ENCODE data around the gene OSBP. TPM values are rescaled to one million over a fixed set of nuclear protein-coding genes. Genes with fewer than 3 reads are reported as not detected.
"Not testable (repeated sequence)": the region's sequence is repeated elsewhere in the genome, so short reads cannot be mapped to it uniquely, and the experiment has no call there.

OSBP gene
- polyA plus RNA-seq, 4 donors, result 41.5 to 60.5 (median 50.7) TPM

GRCh38 chr11:59555601-59556114 lies 59.9 kb downstream of the OSBP start:
- DNase-seq (ENCODE audit: low read depth in 4 of 4, low spot score in 3 of 4), result no peak

DNA sequence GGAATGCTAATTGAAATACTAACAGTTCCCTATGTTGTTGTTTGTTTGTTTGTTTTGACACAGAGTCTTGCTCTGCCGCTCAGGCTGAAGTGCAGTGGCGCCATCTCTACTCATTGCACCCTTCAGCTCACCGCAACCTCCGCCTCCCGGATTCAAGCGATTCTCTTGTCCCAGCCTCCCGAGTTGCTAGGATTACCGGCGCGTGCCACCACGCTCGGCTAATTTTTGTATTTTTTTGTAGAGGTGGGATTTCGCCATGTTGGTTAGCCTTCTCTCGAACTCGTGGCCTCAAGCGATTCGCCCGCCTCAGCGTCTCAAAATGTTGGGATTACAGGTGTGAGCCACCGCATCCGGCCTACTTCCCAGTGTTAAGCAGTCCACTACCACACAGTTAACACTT lies 62.3 kb downstream of the OSBP start:
- DNase-seq (ENCODE audit: low read depth in 4 of 4, low spot score in 3 of 4), result no peak

DNA sequence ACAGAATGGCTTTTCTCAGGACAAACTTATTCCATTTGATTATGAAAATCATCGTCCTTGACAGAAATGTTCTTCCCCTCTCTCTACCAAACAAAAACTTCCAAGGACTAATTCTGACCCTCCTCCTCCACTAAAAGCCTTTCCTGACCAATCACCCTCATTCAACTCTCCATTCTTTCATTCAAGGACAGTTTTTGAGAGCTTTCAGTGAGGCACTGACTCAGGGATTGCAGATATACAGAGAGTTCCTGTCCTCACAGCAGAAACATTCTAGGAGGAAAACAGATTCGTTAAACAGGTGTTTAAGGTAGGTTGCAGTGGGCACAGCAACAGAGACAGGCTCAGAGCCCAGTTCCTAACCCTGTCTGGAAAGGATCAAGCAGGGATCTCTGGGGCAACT lies 62.7 kb downstream of the OSBP start:
- no peak for DNase-seq (ENCODE audit: low read depth in 4 of 4, low spot score in 3 of 4)

GRCh38 chr11:59551659-59552521 lies 63.7 kb downstream of the OSBP start:
- no peak for DNase-seq (ENCODE audit: low read depth in 4 of 4, low spot score in 3 of 4)

DNA sequence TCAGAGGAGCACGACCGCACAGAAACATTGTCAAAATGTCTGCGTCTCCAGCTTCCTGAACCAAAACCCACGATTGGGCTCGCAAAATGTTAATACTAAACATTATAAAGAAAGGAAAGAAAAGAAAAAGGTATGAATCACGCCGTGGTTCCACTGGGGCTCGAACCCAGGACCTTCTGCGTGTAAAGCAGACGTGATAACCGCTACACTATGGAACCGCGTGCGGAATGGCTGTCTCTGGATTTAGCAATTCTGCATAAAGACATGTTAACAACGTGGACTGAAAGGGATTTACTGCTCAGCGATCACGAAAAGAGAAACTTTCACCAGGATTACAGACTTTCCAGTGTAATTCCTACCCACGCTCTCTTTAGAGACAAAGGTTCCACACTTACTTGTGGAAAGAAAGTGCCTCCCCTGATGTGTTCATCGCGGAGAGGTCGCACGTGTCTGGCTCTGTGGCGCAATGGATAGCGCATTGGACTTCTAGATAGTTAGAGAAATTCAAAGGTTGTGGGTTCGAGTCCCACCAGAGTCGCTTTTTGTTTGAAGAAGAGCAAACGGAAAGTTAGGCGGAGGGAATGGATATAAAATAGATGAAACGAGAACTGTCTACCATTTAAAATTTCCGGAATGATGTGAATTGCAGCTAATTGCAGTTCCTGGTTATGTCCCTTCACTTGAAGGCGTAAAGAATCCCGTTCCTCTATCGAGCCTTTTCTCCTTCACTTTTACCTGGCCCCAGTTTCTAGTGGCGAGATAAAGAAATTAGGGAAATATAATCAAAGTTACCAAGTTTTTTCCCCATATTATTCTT lies 64.5 kb downstream of the OSBP start:
- DNase-seq (ENCODE audit: low read depth in 4 of 4, low spot score in 3 of 4), result peak in 2 of 4 donors; percentile 75 to 81

GRCh38 chr11:59550368-59550841 lies 65.2 kb downstream of the OSBP start:
- peak in 3 of 4 donors; percentile 79 to 86 (median 83) for DNase-seq (ENCODE audit: low read depth in 4 of 4, low spot score in 3 of 4)

DNA sequence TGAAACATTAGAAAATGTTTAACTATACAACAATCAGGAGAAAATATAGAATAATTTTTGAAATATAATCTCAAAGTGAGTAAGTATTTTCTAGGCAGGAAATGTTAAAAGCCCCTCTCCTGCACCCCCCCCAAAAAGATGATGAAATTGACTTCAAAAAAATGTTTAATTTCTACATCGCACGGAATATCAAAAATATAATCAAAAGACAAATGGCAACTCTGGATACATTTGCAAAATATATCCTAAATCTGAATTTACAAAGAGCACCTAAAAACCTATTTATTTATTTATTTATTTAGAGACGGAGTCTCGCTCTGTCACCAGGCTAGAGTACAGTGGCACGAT lies 67.3 kb downstream of the OSBP start:
- no peak for DNase-seq (ENCODE audit: low read depth in 4 of 4, low spot score in 3 of 4)

DNA sequence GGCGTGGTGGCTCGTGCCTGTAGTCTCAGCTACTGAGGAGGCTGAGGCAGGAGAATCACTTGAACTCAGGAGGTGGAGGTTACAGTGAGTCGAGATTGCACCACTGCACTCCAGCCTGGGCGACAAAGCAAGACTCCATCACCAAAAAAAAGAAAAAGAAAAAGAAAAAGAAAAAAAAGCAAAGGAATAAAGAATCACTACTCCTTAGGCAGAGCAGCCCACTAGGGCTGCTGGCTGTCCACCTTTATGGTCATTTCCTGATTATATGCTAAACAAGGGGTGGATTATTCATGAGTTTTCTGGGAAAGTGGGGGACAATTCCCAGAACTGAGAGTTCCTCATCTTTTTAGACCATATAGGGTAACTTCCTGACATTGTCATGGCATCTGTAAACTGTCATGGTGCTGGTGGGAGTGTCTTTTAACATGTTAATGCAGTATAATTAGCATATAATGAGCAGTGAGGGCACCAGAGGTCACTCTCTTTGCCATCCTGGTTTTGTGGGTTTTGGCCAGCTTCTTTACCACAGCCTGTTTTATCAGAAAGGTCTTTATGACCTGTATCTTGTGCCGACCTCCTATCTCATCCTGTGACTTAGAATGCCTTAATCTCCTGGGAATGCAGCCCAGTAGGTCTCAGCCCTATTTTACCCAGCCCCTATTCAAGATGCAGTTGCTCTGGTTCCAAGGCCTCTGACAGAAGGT lies 67.8 kb downstream of the OSBP start:
- not testable (repeated sequence) for DNase-seq (ENCODE audit: low read depth in 4 of 4, low spot score in 3 of 4)

DNA sequence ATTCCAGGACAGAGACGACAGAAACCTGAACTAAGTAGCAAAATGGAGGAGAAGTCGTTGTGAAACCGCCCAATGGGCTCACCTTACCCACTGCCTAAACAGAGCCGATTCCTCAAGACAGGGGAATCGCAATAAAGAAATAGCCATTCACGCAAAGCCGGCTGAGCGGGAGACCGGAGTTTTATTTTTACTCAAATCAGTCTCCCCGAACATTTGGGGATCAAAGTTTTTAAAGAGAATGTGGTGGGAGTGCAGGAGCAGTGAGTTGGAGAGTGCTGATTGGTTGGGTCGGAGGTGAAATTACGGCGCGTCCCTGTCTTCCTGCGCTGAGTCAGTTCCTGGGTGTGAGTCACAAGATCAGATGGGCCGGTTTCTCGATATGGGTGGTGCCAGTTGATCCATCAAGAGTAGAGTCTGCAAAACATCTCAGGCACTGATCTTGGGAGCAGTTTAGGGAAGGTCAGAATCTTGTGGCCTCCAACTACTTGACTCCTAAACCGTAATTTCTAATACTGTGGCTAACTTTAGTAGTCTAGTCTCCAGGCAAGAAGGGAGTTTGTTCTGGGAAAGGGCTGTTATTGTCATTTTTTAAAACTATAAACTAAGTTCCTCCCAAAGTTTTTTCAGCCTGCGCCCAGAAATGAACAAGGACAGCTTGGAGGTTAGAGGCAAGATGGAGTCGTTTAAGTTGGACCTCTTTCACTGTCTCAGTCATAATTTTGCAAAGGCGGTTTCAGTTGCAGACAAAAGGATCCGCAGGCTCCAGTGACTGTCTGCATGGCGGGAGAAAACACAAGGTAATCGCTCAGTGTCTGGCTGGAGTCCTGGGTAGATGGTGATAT lies 70.2 kb downstream of the OSBP start:
- DNase-seq (ENCODE audit: low read depth in 4 of 4, low spot score in 3 of 4), result no peak

DNA sequence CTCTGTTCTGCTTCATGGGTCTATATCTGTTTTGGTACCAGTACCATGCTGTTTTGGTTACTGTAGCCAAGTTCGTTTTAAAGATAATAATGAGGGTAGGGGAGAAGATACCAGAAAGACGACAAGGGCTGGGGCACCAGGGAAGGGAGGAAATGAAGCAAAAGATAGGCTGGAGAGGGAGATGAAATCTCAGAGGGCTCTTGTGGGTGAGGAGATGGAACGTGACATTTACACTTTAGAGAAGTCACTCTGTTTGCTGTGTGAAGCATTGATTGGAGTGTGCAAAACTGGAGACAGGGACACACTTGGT lies 70.8 kb downstream of the OSBP start:
- no peak for DNase-seq (ENCODE audit: low read depth in 4 of 4, low spot score in 3 of 4)

DNA sequence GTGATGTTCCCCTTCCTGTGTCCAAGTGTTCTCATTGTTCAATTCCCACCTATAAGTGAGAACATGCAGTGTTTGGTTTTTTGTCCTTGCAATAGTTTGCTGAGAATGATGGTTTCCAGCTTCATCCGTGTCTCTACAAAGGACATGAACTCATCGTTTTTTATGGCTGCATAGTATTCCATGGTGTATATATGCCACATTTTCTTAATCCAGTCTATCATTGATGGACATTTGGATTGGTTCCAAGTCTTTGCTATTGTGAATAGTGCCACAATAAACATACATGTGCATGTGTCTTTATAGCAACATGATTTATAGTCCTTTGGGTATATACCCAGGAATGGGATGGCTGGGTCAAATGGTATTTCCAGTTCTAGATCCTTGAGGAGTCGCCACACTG lies 71.9 kb downstream of the OSBP start:
- not testable (repeated sequence) for DNase-seq (ENCODE audit: low read depth in 4 of 4, low spot score in 3 of 4)

DNA sequence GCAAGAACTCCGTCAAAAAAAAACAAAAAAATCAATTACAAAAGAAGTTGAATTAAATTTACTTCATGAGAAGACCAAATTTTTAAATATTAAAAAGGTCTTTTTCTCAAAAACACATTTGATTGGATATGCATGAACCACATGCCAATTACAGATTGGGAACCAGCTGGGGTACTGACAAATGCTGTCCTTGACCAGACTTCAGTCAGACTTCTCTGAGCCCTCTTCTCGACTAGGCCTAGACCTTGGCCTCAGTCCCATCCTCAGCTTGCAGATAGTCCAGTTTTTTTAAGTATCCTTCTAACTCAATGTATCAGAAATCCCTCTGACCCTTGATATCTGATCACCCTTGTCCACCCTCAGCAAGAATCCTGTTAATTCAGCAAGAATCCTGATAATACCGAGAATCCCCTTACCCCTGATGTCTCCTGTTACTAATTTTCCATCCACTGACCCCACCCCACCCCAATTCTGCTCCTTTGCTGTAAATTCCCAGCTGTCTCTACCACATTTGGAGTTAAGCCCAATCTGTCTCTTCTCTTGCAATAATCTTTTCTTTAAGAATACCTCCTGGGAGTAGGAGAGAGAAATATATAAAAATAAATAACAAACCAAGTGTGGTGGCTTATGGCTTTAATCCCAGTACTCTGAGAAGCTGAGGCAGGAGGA lies 73.3 kb downstream of the OSBP start:
- no peak for DNase-seq (ENCODE audit: low read depth in 4 of 4, low spot score in 3 of 4)

DNA sequence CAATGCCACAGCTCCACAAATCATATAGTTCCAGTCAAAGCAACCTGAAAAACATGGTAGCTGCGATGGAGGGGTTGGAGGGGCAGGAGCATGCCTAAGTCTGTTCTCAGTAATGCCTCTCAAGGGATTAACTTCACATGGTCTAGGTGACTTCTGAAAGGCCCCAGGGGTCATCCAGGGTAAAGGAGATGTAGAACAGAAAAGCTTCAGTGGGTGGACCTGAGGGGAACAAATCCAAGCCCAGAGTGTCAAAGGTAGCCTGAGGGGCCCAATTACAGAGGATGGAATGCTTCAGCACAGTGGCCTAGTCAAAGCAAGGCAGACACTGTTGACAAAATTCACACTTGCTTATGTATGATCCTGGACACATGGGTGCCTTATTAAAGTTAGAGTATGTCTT lies 80.9 kb downstream of the OSBP start:
- no peak for DNase-seq (ENCODE audit: low read depth in 4 of 4, low spot score in 3 of 4)

DNA sequence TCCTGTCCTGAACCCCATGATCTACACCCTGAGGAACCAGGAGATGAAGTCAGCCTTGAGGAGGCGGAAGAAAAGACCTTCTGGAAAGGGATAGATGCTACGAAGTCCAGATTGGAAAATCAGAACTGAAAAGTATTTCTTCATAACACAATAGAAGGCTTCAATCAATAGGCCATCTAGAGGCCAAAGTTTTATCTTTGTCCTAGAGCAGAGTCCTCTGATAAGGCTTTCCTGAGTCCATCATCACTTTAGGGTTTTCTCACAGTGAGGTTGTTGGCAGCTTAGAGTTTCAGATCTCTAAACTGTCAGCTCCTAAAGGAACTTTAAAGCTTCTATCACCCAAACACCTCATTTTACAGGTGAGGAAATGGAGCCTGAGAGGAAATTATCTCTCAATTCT lies 83.0 kb downstream of the OSBP start:
- no peak for DNase-seq (ENCODE audit: low read depth in 4 of 4, low spot score in 3 of 4)

- DNase-seq (ENCODE audit: low read depth in 4 of 4, low spot score in 3 of 4), result no peak
Observed at GRCh38 chr11:59528711-59529110, 86.9 kb downstream of the OSBP start.

Other genes with a start within 250 kb of the OSBP start
- gene OR5A2, start 189.4 kb downstream of the OSBP start, polyA plus RNA-seq (ENCODE audit: insufficient read length in 4 of 4), result under 1 TPM in 1 of 4 donors, not detected in 3; 0.05 TPM
- gene OR5A1, start 179.3 kb downstream of the OSBP start, polyA plus RNA-seq (ENCODE audit: insufficient read length in 4 of 4), result under 1 TPM in 2 of 4 donors, not detected in 2; 0.01 to 0.05 TPM
- gene OR4D6, start 158.8 kb downstream of the OSBP start, polyA plus RNA-seq (ENCODE audit: insufficient read length in 4 of 4), result not detected
- gene OR4D10, start 142.5 kb downstream of the OSBP start, polyA plus RNA-seq (ENCODE audit: insufficient read length in 4 of 4), result not detected
- gene OR4D11, start 112.2 kb downstream of the OSBP start, polyA plus RNA-seq (ENCODE audit: insufficient read length in 4 of 4), result not detected
- under 1 TPM in 3 of 4 donors, not detected in 1; 0.03 to 0.06 (median 0.05) TPM for gene OR4D9, start 104.2 kb downstream of the OSBP start, polyA plus RNA-seq (ENCODE audit: insufficient read length in 4 of 4)
- gene PATL1, start 53.3 kb upstream of the OSBP start, polyA plus RNA-seq (ENCODE audit: insufficient read length in 4 of 4), result 10 to 100 TPM; 36.6 to 47.4 (median 45.2) TPM
- not detected for gene OR10V1, start 98.1 kb upstream of the OSBP start, polyA plus RNA-seq (ENCODE audit: insufficient read length in 4 of 4)
- 10 to 100 TPM in 3 of 4 donors, 1 to 10 TPM in 1; 4.7 to 64.1 (median 45.2) TPM for gene STX3, start 139.6 kb upstream of the OSBP start, polyA plus RNA-seq (ENCODE audit: insufficient read length in 4 of 4)
- 10 to 100 TPM; 45.1 to 62.8 (median 61.5) TPM for gene MRPL16, start 195.0 kb upstream of the OSBP start, polyA plus RNA-seq (ENCODE audit: insufficient read length in 4 of 4)
- gene CBLIF, start 229.7 kb upstream of the OSBP start, polyA plus RNA-seq (ENCODE audit: insufficient read length in 4 of 4), result not detected

Measured in left renal pelvis (tissue), 4 donors.